HG02870 (cell line): ENCODE data around the gene VSIG8.

Experiments used
- ATAC-seq: cut with Tn5 transposase; IDR thresholded peaks from one replicate; pipeline ENCODE4 v1.9.1; 2021; ENCODE audit warnings: mild to moderate bottlenecking, moderate library complexity; ENCODE audit not compliant: unreplicated experiment

The VSIG8 gene

DNA sequence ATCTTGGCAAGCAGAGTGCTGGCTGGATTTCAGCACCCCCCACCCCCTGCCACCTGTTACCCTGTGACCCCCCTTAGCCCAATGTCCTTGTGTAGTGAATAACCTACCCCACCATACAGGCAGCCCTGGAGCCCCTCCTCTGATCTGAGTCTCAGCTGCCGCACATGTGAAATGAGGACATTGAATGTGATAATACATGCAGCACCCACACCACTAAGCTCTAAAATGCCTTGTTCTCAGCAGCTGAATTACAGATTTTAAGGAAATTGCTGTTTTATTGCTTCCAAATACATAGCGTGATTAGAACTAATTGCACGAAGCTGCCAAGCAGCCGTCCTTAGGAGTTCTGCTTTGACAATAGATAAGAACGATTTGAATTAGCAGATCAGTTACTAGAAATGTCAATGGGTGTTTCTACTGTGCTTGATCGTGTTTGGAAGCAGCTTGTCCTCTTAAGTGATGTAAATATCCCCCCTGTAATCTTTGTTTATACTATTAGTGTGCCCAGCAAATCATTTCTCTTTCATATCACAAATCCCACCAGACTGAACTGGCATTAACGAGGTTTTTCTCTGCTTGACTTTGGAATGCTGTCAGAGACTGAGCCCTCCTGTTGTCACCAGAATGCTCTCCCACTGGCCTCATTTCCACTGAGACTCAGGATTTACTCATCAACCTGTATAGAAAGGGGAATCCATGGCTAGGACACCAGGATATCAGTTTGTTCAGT lies 30.9 kb downstream of the VSIG8 start:
- no peak for ATAC-seq

DNA sequence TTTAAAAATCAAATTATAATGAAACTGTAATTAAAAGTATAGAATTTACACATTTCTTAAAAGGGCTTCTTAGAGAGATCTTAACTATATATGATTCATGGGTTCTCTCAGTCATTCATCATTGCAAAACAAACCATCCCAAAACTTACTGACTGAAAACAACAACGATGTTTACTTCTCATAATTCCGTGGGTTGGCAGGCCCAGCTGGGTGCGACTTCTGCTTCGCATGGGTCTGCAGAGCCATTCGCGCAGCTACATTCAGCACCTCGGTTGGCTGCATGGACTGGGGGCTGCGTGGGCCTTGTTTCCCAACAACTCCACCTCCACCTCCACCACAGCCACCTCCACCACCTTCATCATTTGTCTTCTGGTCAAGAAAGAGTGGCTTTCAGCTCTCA lies 31.7 kb downstream of the VSIG8 start:
- ATAC-seq, result no peak

DNA sequence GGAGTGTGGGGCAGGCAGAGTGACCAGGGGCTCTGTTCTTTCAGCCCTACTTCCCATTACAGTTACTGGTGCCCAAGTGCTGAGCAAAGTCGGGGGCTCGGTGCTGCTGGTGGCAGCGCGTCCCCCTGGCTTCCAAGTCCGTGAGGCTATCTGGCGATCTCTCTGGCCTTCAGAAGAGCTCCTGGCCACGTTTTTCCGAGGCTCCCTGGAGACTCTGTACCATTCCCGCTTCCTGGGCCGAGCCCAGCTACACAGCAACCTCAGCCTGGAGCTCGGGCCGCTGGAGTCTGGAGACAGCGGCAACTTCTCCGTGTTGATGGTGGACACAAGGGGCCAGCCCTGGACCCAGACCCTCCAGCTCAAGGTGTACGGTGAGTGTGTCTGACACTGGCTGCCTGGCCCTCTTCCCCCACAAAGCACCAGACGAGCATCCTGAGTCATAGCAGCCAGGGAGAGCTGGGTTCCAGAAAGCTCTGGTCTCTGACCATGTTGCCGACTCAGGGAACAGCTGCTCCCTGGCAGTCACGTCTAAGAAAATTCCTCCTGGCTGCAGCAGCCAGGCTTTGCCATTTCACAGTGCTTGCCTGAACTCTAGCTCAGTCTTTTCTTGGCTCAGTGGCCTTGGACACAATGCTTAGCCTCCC lies 32.5 kb downstream of the VSIG8 start:
- no peak for ATAC-seq

- peak; percentile 74 for ATAC-seq
These were observed 33.2 kb downstream of the VSIG8 start for GRCh38 chr1:159829273-159829634.

DNA sequence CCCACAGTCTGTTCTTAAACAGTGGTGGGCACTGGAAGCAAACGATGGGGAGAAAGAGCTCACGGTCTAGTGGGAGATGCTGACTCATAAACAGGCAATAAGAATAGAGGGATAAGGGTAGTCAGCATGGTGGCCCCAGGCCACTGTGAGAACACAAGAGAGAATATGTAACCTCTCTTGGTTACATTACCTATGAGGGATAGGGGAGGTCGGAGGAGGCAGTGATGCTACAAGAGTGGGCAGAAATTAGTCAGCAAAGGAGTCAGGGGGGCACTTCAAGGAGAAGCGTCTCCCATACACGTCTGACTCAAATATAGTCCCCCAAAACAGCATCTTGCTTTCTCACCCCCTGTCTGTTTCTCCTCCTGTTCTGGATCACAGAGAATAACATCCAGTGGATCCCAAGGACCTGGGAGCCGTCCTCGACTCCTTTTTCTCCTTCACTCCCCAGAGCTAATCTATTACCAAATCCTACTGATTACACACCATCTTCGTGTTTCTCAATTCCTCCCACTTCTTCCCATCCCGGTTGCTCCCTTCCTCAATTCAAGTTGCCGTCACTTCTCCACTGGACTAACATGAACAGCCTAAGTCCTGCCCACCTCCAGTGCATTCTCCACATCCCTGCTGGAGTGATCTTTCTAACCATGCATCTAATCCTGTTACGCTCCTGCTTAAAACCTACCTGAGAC lies 33.7 kb downstream of the VSIG8 start:
- ATAC-seq, result no peak

- ATAC-seq, result no peak
These were observed 34.3 kb downstream of the VSIG8 start for GRCh38 chr1:159828176-159828575.

DNA sequence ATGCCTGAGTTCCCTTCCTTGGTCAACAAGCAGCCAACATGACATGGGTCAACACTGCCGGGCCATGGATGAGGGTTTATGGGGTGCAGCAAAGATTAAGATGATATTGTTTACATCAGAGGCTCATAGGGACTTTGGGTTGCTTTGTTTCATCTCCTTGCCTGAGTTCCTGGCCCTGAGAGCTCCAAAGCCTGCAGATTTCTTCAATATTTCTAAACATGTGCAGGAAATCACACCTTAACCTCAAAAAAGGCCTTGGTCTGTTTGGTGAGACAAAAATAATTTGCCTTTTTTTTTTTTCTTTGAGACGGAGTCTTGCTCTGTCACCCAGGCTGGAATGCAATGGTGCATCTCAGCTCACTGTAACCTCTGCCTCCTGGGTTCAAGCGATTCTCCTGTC lies 34.9 kb downstream of the VSIG8 start:
- no peak for ATAC-seq

GRCh38 chr1:159827102-159827490 lies 35.4 kb downstream of the VSIG8 start:
- no peak for ATAC-seq

DNA sequence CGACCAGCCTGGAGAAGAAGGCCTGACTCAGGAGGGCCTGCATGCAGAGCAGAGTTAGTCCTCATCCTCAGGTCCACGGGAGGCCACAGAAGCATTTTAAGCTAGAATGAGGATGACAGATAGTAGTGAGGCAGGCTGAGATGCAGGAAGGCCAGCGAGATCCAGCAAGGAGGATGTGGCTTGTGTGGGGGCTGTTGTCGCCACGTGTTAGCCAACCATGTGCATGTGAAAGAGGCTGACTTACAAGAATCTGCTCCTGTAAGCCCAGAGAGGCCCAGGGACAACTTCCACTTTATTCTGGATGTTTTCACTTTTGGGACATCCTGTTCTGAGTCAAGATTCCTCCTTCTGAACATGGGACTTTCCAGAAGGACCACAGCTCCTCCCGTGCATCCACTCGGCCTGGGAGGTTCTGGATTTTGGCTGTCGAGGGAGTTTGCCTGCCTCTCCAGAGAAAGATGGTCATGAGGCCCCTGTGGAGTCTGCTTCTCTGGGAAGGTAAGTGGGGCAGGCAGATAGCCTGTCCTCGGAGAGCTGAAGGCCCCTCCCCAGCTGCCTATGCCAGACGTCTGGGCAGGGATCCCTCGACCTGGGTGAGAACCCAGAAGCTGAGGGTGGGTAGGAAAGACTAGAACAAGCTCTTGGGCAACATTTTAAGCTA lies 35.9 kb downstream of the VSIG8 start, which contains the start of gene SLAMF8:
SLAMF8 (plus strand) TSS at position 433 of the 661 bp plus-strand sequence; CDS start at position 459, 26 bp downstream.
- ATAC-seq, result no peak

- ATAC-seq, result no peak
These were observed 36.9 kb downstream of the VSIG8 start for GRCh38 chr1:159825564-159825963.

- ATAC-seq, result no peak
These were observed 39.1 kb downstream of the VSIG8 start for GRCh38 chr1:159823406-159823805.

- no peak for ATAC-seq
These were observed 41.1 kb downstream of the VSIG8 start for GRCh38 chr1:159821171-159821867.

DNA sequence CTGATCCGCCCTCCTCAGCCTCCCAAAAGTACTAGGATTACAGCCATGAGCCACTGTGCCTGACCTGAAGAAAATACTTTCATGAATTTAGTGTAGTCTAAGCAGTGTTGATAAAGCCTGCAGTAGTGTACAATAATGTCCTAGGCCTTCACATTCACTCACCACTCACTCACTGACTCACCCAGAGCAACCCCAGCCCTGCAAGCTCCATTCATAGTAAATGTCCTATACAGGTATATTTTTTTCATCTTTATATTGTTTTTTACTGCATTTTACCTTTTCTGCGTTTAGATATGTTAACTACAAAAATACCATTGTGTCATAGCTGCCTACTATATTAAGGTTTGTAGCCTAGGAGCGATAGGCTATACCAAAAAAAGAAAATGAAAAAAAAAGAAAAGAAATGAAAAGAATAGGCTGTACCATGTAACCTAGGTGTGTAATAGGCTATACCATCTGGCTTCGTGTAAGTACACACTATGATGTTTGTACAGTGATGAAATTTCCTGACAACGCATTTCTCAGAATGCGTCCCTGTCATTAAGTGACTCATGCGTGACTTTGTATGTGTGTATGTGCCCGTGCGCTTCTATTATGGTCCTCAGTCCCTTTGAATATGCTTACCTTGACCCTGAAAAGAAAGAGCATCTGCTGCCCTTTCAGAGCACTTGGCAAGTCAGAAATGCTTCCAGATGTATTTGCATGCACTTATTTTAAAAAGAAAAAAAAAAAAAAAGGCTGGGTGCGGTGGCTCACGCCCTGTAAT lies 45.0 kb downstream of the VSIG8 start:
- no peak for ATAC-seq

DNA sequence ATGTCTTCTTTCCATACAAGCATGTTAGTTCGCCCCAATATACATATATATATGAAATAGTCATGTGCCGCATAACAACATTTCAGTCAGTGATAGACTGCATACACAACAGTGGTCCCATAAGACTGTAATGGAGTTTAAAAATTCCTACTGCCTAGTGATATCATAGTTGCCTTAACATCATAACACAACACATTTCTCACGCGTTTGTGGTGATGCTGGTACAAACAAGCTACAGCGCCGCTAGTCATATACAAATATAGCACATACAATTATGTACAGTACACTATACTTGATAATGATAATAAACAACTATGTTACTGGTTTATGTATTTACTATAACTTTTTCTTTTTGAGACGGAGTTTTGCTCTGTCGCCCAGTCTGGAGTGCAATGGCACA lies 46.5 kb downstream of the VSIG8 start:
- no peak for ATAC-seq

DNA sequence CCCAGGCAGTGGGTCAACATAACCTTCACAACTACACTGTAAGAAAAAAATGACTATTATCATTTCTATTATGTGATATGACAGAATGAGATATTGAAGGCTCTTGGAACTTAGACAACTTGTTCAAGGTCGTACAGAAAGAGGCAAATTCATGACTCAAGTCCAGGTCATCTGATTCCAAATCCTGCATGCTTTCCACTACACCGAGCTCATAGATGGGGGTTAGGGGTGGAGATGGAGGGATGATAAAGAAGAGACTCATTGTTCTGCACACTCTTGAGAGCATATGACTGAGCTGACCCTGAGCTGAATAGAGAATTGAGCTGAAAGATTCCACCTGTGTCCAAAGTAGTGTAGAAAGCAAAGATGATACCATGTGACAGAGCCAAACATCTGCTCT lies 57.5 kb downstream of the VSIG8 start:
- no peak for ATAC-seq
